Stimulated activated CD4-positive, alpha-beta T cell treated with anti-CD3 and anti-CD28 coated beads, Interleukin-15, amount 100 ng/mL, for 24 hours (primary cell): Measurements from ENCODE around the gene RHOBTB1.

Experiments
- DNase-seq: peaks from one replicate; pipeline ENCODE4 v3.0.0-alpha.2; 2020

Gene RHOBTB1

GRCh38 chr10:60905580-60905979 lies 38.4 kb downstream of the RHOBTB1 start:
- DNase-seq, result no peak

- no peak for DNase-seq
These were observed 40.9 kb downstream of the RHOBTB1 start for GRCh38 chr10:60903096-60903495.

- DNase-seq, result no peak
These were observed 42.3 kb downstream of the RHOBTB1 start for GRCh38 chr10:60901561-60902235.

GRCh38 chr10:60899266-60899665 lies 44.7 kb downstream of the RHOBTB1 start:
- no peak for DNase-seq

- no peak for DNase-seq
These were observed 45.7 kb downstream of the RHOBTB1 start for GRCh38 chr10:60898321-60898720.

GRCh38 chr10:60896810-60897209 lies 47.2 kb downstream of the RHOBTB1 start:
- DNase-seq, result no peak

GRCh38 chr10:60896033-60896432 lies 48.0 kb downstream of the RHOBTB1 start:
- DNase-seq, result no peak

GRCh38 chr10:60894786-60895185 lies 49.2 kb downstream of the RHOBTB1 start:
- no peak for DNase-seq

GRCh38 chr10:60893231-60893630 lies 50.8 kb downstream of the RHOBTB1 start:
- DNase-seq, result no peak

- DNase-seq, result no peak
These were observed 51.4 kb downstream of the RHOBTB1 start for GRCh38 chr10:60892571-60892970.

- no peak for DNase-seq
These were observed 53.2 kb downstream of the RHOBTB1 start for GRCh38 chr10:60890811-60891210.

- DNase-seq, result no peak
These were observed 60.8 kb downstream of the RHOBTB1 start for GRCh38 chr10:60883187-60883586.

- no peak for DNase-seq
These were observed 65.8 kb downstream of the RHOBTB1 start for GRCh38 chr10:60878224-60878623.

- DNase-seq, result no peak
These were observed 66.2 kb downstream of the RHOBTB1 start for GRCh38 chr10:60877777-60878120.

GRCh38 chr10:60877061-60877776 lies 66.8 kb downstream of the RHOBTB1 start:
- no peak for DNase-seq

GRCh38 chr10:60873758-60874157 lies 70.2 kb downstream of the RHOBTB1 start:
- DNase-seq, result no peak

- DNase-seq, result no peak
These were observed 71.5 kb downstream of the RHOBTB1 start for GRCh38 chr10:60872451-60872850.

- DNase-seq, result no peak
These were observed 72.8 kb downstream of the RHOBTB1 start for GRCh38 chr10:60871215-60871614.

- DNase-seq, result no peak
These were observed 73.2 kb downstream of the RHOBTB1 start for GRCh38 chr10:60870803-60871202.

- DNase-seq, result no peak
These were observed 73.6 kb downstream of the RHOBTB1 start for GRCh38 chr10:60870416-60870728.

- DNase-seq, result no peak
These were observed 74.2 kb downstream of the RHOBTB1 start for GRCh38 chr10:60869652-60870415.

GRCh38 chr10:60868946-60869345 lies 75.0 kb downstream of the RHOBTB1 start:
- DNase-seq, result no peak

- DNase-seq, result no peak
These were observed 78.7 kb downstream of the RHOBTB1 start for GRCh38 chr10:60865198-60865783.

- DNase-seq, result no peak
These were observed 80.2 kb downstream of the RHOBTB1 start for GRCh38 chr10:60863796-60864195.
